Activated T-cell treated with anti-CD3 and anti-CD28 coated beads for 1 hour (primary cell): ENCODE results near the gene ENTPD8.
"Not testable (repeated sequence)": the region's sequence is repeated elsewhere in the genome, so short reads cannot be mapped to it uniquely, and the experiment has no call there.

ENCODE experiments used
- DNase-seq: peaks from one replicate; pipeline ENCODE4 v3.0.0-alpha.2; 2020; ENCODE audit warnings: low read depth

The ENTPD8 gene

DNA sequence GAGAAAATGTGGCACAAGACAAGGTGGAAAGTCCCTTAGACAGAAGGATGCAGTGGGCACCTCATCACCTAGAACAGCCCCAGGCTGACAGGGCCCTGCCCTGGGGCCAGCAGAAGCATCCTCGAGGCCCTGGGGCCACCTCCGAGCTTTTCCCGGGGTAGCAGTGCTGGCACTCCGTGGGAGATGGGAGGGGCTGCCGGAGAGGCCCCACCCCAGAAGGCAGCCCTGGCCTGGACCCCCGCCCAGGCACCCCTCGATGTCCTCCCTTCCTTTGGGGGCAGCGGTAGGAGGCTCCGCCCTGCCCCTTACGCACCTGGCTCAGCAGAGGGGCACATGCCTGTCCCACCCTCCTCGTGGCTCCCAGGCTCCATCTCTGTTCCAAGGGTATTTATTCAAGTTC lies 35.7 kb upstream of the ENTPD8 start:
- DNase-seq, result no peak

DNA sequence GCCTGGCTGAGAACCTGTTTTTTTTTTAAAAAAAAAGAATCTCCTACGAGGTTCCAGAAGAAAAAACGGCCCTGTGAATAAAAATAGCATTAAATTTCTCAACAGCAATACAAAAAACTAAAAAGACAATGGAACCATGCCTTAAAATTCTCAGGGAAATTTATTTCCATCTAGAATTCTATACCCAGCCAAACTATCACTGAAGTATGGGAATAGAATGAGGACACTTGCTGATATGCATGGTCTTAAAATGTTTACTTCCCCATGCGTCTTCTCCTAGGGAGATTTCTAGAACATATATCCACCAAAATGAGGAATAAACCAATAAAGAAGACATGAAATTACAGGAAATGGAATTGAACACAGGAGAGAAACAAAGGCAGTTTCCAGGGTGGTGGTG lies 34.5 kb upstream of the ENTPD8 start:
- no peak for DNase-seq

DNA sequence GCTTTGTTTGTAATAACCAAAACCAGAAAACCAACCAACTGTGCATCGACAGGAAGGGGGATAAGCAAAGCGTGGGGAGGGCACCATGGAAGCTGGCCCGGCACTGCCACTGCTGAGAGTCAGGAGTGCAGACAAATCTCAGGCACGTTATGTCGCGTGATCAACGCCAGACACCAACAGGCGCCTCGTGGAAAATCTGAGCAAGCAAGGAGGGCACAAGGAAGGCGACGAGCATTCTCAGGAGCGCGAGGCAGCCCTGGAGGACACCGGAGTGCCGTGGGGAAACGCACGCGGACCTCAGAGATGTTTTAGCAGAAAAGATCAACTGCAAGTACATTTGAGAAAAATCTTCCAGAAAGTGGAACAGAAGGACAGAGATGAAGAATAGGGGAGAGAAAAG lies 33.1 kb upstream of the ENTPD8 start:
- no peak for DNase-seq

DNA sequence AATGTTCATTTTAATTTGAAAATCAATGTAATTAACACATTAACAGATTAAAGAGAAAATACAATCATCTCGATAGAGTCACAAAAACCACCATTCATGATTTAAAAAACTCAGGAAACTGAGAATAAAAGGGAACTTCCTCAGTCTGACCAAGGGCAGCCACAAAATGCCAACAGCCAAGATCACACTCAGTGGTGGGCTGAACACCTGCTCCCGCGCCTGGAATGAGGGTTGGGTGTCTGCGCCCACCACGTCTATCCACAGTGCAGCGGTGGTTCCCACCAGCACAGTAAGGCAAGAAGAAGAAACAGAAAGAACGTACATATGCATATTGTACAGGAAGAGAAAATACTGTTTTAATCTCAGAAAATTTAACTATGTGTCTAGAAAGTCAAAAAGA lies 29.6 kb upstream of the ENTPD8 start:
- DNase-seq, result no peak

DNA sequence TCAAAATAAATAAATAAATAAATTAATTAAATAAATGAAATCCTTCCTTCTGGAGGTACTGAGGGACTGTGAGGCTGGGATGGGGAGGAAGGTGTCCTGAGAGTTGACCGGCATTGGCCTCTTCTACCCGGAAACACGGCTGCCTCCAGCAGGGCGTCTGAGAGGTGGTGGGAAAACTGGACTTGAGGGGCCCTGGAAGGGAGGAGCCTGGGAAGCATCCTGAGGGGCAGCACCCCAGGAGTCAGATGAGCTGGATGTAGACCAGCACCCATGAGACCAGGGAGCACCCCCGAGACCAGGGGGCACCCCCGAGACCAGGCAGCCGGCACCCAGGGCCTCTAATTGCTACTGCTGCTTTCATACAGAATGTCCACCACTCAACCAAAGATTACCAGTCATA lies 26.7 kb upstream of the ENTPD8 start:
- DNase-seq, result no peak

DNA sequence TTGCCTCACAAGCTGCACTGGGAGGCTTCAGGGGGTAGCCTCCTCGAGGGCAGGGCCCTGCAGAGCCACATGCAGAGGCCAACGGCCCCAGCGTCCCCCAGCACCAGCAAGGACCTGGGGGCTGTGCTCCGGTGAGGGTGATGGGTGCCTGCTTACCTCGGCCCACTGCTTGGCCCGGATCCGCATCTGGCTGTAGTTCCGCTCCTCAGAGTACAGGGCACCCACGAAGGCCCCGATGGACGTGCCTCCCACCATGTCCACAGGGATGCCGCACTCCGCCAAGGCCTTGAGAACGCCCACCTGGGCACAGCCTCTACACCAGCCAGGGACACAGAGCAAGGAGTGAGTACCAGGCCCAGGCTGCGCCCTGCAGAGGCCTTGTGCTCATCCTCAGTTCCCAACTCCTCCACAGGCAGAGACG lies 26.0 kb upstream of the ENTPD8 start:
- DNase-seq, result no peak

DNA sequence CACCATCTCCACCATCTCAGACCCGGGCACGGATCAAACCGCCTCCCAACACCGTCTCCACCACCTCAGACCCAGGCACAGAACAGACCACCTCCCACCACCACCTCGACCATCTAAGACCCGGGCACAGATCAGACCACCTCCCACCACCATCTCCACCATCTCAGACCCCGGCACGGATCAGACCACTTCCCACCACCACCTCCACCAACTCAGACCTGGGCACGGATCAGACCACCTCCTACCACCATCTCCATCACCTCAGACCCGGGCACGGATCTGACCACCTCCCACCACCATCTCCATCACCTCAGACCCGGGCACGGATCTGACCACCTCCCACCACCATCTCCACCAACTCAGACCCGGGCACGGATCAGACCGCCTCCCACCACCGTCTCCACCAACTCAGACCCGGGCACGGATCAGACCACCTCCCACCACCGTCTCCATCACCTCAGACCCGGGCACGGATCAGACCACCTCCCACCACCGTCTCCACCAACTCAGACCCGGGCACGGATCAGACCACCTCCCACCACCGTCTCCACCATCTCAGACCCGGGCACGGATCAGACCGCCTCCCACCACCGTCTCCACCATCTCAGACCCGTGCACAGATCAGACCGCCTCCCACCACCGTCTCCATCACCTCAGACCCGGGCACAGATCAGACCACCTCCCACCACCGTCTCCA lies 25.4 kb upstream of the ENTPD8 start:
- DNase-seq, result not testable (repeated sequence)

DNA sequence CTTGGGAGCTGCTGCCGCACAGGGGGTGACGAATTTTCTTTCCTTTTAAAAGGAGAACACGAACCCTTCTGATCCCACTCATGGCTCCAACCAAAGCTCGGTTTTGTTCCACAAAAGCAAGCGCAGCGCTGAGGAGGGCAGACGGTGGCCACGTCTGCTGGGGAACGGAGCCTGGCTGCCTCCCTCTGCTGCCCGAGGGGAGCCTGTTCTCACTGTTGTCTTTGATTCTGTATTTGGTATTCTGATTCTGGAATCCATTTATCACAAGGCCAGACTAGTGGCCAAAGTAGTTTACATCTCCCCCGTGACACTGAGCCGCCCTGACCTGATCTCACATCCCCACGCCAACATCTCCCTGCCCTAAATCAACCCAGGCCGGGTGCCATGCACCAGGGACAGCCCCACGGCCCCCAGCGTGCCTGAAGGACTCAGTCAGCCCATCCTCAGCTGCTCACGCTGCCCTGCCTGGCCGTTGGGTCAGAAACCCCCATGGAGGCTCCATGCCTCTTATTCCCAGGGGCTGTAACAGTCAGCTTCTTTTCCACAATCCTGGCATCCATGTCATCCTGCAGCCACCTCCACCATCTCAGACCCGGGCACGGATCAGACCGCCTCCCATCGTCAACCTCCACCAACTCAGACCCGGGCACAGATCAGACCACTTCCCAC lies 24.7 kb upstream of the ENTPD8 start:
- no peak for DNase-seq

DNA sequence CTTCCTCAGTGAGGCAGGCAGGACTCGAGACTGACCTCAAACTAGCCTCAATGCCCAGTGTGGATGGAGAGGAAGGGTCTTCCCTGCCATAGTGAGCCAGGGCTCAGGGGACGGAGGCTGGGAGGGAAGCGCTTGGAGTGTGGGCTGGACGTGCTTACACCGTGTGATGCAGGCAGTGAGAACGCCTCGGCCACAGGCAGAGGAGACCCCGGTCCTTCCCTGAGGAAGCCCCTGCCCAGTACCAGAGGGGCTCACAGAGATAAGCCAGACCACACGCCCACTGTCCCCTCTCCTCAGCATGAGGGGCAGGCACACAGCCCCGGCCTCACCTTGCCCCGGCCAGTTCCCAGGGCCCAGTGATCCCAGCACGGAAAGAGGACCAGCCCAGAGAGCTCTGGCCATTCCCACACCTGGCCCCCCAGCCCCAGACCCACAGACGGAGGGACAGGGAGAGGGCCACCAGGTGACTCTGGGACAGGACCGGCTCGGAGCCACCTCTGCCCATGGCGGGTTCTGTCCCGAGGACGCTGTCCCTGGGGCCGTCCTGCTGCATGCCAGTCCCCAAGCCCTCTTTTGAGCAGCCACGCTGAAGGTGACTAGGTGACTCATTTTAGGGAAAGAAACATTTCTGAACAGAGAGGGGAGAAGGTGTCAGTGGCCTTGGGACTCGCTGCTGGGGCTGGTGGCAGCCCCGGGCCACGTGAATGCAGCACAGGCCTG lies 24.0 kb upstream of the ENTPD8 start:
- no peak for DNase-seq

DNA sequence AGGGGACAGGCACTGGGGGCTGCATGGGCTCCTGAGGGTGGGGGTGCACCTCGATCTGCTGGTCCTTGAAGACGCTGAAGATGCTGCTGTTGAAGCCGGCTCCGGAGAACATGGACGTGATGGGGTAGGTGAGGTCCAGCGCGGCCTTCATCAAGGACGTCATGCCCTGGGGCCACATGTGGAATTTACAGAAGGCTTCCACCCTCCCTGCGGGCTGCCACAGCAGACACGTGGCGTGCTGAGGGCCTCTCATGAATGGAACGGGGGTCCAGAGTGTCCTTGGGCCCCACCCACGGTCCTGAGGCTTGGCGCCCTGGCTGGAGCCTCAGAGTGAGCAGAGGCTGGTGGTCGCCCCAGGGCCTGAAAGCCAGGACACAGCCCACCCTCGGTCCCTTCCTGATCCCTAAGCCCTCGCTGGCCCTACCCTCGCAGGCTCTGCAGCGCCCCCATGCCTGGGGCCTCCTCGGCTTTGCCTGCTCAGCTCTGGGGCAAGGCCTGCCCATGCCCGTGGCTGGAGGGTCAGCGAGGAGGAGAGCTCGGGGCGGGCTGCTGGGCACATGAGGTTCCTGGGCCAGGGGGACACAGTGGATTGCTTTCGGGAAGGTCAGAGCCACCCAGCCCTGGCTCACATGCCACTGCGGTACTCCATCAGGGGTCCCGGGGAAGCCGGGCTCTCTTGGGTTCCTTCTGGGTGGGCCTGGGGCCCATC lies 23.3 kb upstream of the ENTPD8 start:
- no peak for DNase-seq

DNA sequence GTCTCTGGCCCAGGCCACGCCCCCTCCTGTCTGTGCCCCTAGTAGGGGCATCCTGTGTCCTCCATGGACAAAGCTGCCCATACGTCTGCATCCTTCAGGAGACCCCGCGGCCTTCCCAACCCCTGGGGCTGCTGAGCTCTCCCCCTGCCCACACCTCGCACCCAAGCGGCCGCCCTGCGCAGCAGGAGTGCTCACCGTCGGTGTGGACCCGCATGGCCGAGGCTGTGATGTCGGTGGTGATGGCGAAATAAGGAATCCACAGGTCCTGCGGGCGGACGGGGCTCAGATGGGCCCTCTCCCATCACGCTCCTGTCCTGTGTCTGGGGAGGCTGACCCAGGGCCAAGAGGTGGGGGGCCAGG lies 22.8 kb upstream of the ENTPD8 start:
- DNase-seq, result no peak

DNA sequence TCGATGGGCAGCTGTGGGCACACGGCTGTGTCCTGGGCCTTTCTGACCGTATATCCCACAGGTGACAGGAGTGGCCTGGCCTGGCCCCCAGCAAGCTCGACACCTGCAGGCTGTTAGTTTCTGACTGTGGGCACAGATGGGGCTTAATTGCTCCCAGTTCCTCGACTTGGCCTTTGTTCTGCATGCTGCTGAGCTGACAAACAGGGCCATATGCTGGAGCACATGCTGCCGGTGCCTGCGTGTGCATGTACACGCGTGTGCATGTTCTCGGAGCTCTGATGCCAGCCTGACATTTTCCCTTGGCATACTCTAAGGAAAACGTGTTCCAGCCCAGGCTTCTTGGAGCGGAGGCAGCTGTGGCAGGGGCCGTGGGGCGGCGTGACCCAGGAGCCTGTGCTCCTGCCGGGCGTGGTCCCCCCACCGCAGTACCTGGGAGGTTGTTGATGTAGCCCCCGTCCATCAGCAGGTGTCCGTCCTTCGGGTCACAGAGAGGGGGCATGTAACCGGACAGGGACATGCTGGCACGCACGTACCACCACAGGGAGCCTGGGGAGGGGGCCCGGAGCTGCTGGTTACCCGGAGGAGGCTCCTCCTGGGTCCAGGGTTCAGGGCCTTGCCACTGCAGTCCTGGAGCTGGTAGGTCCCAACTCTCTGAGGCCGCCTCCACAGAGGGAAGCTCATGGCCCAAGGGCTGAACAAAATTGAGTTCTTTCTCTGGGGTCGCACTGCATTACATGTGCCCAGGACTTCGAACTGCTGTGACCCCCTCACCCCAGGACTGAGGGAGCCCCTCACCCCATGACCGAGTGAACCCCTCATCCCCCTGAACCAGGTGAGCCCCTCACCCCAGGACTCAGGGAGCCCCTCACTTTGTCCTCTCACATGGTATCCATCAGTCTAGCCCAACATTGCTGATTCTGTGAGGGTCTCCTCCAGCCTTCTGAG lies 22.1 kb upstream of the ENTPD8 start:
- no peak for DNase-seq

DNA sequence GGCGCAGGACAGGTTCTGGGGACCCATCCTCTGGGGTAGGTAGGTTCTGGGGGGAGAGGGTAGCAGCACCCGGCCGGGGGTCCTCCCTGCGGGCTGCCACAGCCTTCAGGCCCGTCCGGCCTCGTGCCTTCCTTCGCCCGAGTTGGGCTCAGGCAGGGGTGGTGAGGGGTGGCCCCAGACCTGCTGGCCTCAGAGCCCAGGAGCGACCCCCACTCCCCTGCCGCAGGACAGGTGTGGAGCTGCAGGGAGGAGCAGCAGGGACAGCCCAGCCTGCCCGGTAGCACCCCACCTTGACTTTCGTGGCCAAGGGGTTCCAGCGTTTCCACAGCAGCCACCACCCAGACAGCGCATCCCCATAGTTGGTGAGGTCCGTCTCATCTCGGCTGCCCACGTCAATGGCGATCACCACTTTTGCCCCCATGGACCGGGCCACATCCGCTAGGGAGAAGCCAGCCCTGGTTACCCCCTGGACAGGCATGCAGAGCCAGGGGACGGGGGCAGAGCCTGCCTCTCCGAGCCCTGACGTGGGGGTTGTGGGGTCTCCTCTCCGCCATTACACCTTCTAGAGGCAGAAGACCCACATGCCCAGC lies 21.3 kb upstream of the ENTPD8 start:
- no peak for DNase-seq

DNA sequence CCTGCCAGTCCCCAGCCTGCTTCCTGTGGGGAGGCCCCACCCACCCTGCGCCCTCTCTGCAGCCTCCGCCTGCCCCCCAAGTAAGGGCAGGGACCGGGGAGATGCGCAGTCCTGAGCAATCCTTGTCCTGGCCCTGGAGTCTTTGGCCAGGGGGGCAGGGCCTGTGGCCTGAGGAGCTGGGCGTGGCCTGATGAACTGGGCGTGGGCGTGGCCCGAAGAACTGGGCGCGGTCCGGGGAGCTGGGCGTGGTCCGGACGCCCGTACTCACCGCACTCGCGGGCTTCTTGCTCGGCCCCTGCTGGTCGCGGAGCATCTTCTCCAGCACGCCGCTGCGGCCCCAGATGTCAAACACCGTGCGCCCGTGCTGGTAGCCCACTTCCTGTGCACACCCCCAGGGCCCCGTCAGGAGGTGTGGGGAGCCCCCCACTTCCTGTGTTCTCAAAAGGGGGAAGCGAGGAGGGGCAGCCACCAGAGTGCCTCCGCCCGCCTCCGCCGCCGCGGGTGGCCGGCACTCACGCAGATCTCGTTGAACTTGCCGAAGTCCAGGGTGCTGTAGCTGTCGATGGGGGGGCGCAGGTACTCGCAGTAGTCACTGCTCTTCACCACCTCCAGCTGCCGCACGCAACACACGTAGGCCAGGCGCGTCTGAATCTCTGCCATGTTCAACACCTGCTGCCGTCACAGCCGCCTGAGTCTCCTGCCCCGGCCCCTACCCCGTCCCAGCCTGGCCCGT lies 20.7 kb upstream of the ENTPD8 start:
- DNase-seq, result peak; percentile 62

DNA sequence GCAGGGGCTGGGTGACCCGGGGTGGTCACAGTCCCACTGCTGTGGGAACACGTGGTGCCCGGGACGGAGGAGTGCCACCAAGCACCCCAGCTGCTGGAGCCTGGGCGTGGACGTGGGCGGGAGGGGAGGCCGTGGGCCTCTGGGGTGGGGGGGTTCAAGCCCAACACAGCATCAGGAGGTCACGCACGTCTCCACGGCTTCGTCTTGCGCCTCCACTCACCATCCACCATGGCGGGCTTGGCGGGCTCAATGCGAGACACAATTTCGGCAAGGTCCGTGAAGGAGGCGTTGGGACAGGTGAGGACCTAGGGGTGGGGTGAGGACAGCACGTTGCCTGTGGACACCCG lies 20.1 kb upstream of the ENTPD8 start:
- no peak for DNase-seq

DNA sequence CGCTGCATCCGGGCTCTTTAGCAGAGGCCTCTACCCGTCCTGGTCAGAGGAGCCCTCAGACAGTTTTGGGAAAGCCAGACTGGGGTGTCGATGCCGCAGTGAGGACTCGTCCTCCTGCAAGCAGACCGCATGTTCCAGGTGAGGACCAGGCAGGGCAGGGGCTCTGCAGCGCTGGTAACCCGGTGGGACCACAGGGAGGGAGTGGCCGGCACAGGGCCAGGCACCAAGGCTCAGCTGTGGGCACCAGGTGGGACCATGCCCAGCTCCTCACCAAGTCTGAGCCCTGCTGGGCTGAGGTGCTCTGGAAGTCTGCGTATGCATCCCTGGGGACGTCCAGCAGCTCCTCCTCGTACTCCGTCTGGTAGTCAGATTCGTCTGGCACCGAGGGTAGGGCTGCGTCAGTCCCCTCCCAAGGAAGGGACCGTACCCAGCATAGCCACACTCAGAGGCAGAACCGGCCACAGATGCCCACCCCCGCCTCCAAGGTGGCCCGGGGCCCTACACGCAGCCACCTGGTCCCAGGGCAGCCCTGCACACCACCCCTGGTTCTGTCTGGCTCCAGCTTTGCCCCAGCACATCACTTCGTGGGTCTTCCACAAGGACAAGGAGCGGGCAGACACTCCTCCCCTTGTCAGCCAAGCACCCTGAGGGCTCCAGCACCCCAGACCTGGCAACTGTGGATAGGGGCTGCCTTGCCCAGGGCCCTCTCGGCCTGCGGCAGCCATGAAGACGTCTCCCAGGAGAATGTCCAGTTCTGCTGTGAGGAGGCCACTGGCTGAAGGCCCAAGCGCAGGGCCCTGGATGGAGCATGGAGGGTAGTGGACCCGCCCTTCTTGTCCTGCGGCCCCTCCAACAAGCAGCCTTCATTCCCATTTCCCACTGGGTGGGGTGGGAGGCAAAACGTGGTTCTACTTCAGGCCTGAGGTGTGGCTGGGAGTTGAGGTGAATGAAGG lies 19.5 kb upstream of the ENTPD8 start:
- DNase-seq, result no peak

DNA sequence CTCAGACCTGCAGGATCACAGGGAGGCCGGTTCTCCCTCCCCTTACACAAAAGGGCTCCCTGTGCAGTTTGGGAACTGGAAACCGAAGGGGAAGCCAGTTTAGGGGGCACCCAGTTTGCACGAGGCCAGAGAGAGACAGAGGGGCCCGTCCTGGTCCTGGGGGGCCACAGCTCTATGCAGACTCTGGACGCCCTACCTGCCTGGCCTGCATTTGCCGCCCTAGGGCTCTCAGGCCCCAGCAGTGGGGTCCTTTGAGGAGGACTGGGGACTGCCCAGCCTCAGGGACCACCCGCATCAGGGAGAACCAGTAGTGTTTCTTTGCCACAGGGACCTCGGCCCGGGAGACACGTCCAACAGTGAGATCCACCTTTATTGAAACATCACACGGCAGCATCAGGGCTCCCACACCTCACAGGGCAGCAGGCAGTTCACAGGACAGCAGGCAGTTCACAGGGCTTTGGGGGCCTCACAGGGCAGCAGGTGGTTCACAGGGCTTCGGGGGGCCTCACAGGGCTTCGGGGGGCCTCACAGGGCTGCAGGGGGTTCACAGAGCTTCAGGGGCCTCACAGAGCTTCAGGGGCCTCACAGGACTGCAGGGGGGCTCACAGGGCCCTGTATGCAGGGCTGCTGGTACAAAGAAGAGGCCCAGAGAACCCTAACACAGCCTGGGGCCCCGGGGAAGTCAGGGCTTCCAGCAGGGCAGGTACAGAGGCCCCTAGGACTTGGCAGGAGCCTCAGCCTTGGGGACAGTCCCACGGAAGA lies 18.6 kb upstream of the ENTPD8 start:
- DNase-seq, result no peak

DNA sequence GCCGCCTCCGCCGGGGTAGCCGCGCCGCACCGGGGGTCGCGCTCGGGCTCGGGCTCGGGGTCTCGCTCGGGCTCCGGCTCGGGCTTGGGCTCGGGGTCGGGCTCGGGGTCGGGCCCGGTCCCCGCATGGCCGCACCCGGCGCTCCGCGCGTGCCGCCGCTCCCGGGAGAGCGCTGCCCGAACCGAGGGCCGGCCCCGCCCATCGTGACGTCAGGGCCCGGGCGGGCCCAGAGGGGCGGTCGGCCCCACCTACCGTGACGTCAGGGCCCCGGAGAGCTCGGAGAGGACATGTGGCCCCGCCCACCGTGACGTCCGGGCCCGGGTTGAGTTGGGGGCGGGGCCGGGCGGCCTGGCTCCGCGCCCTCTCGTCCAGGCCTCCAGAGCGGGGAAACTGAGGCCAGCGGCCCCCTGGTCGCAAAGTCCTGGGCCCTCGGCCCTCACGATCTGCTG lies 18.0 kb upstream of the ENTPD8 start, which contains the start of gene NSMF:
Gene NSMF, minus strand, starts transcription at position 183 of the 449 bp plus-strand sequence. CDS start 232 bp downstream, outside the sequence.
- peak; percentile 94 for DNase-seq
